ENCODE measurements around the gene TYRP1.

DNA sequence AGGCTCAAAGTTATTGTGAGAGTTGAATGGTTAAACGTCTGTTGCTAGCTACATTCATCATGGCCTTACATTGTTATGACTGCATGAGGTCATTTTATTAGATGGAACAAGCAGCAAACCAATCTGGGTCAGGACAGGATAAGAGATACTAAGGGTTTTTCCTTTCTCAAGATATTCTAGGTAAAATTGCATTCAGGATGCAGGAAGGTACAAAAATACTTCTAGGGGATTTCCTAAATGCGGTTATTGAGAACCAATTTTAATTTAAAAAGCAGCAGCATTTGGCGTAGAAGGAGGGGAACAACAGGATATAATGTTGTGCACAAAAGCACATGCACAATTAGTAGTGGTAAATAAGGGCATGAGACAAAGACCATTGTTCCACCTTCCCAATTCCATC is 42.5 kb downstream of the TYRP1 start:
- TF ChIP-seq POLR2A (IDR thresholded peaks at IDR 0.05; ENCODE audit: low read depth, low read length) (no peak), POLR2AphosphoS5 (IDR thresholded peaks at IDR 0.05; ENCODE audit: low read depth, low read length) (no peak), TAF1 (IDR thresholded peaks at IDR 0.05; ENCODE audit: borderline replicate concordance, low read depth, low read length) (no peak)
